CD4-positive, alpha-beta T cell (primary cell): Measurements from ENCODE around the gene GPC5. TPM values are rescaled to one million over a fixed set of nuclear protein-coding genes. Genes with fewer than 3 reads are reported as not detected.

Experiments used
- ATAC-seq: fragments of 200-7000 bp; cut with Tn5 transposase; one replicate; pipeline ENCODE4 v1.10.0; 2022; ENCODE audit warnings: mild to moderate bottlenecking; ENCODE audit not compliant: poor library complexity
- CTCF ChIA-PET: fragments of 350-600 bp; sonication (Branson Sonifier 250); formaldehyde crosslinking; loops from one replicate; lab custom pipeline; 2021; ENCODE audit warnings: antibody characterized with exemption, inconsistent platforms; lab: Charles Lee
- POLR2A ChIA-PET: fragments of 350-600 bp; sonication (Branson Sonifier 250); formaldehyde crosslinking; loops from one replicate; lab custom pipeline; 2021; ENCODE audit warnings: antibody characterized with exemption, inconsistent platforms; lab: Charles Lee
- DNase-seq, 14 experiments: peaks; one replicate each; pipeline ENCODE4 v3.0.0-alpha.2; 2013 to 2020; ENCODE audit warnings: mixed read lengths in 2 of 14
- H3K27ac ChIP-seq, 2 donors: one replicate each; pipeline versions ENCODE4 v1.5.1 to v1.7.0; 2013; ENCODE audit warnings: low read length in 2 of 2, low read depth in 1 of 2, mild to moderate bottlenecking in 1 of 2
- H3K27me3 ChIP-seq, 2 experiments: 1 replicate in 1 of 2; 2 replicates in 1 of 2; pipeline versions ENCODE4 v1.6.1 to v1.7.0; 2013; ENCODE audit warnings: low read length in 2 of 2, control low read depth in 1 of 2, mild to moderate bottlenecking in 1 of 2, moderate library complexity in 1 of 2; ENCODE audit not compliant: insufficient read depth in 2 of 2, control insufficient read depth in 1 of 2
- H3K36me3 ChIP-seq: one replicate; pipeline ENCODE4 v1.6.1; 2013; ENCODE audit warnings: low read length, control low read depth; ENCODE audit not compliant: insufficient read depth
- H3K4me1 ChIP-seq: one replicate; pipeline ENCODE4 v1.6.1; 2013; ENCODE audit warnings: low read length, control low read depth; ENCODE audit not compliant: insufficient read depth
- H3K4me3 ChIP-seq: one replicate; pipeline ENCODE4 v1.5.1; 2013; ENCODE audit warnings: mild to moderate bottlenecking, low read length, moderate library complexity
- H3K9me3 ChIP-seq, 2 experiments: 1 replicate in 1 of 2; 2 replicates in 1 of 2; pipeline versions ENCODE4 v1.6.1 to v1.7.0; 2013; ENCODE audit warnings: low read length in 2 of 2, mild to moderate bottlenecking in 2 of 2, control low read depth in 1 of 2, moderate library complexity in 1 of 2; ENCODE audit not compliant: control insufficient read depth in 1 of 2, insufficient read depth in 1 of 2
- H3K27ac Mint-ChIP-seq: one replicate; pipeline ENCODE4 v1.8.0; 2020; ENCODE audit warnings: mixed read lengths
- H3K27me3 Mint-ChIP-seq: one replicate; pipeline ENCODE4 v1.8.0; 2021; ENCODE audit warnings: mixed read lengths
- H3K36me3 Mint-ChIP-seq: one replicate; pipeline ENCODE4 v1.8.0; 2021; ENCODE audit warnings: low read depth, mixed read lengths
- H3K4me1 Mint-ChIP-seq: one replicate; pipeline ENCODE4 v1.8.0; 2021; ENCODE audit warnings: low read depth, mixed read lengths
- H3K4me3 Mint-ChIP-seq: one replicate; pipeline ENCODE4 v1.8.0; 2020; ENCODE audit warnings: mild to moderate bottlenecking, mixed read lengths
- H3K9me3 Mint-ChIP-seq: one replicate; pipeline ENCODE4 v1.8.0; 2020; ENCODE audit warnings: mixed read lengths
- intact Hi-C, 2 experiments: fragments of 100-400 bp; cut with DNase I in 1 of 2; cut with micrococcal nuclease in 1 of 2; formaldehyde crosslinking; loops; one replicate each; pipeline versions ENCODE4 v1.15.1 to v1.9.0; 2023 to 2025; cut with DNase I, micrococcal nuclease
- total RNA-seq, 174 experiments: library from RNA in 2 of 174; stranded (reverse) in 2 of 174; gene quantifications; one replicate each; pipeline ENCODE4 v1.2.3 and lab custom pipeline; 2021 to 2026
- TF ChIP-seq, protein P1 (sequence below): fragments of 200-600 bp; IDR thresholded peaks from one replicate; pipeline ENCODE4 v1.8.0; 2022; ENCODE audit warnings: antibody characterized with exemption, mild to moderate bottlenecking

The GPC5 gene
- total RNA-seq, 2 experiments from 2014 or later = not detected

DNA sequence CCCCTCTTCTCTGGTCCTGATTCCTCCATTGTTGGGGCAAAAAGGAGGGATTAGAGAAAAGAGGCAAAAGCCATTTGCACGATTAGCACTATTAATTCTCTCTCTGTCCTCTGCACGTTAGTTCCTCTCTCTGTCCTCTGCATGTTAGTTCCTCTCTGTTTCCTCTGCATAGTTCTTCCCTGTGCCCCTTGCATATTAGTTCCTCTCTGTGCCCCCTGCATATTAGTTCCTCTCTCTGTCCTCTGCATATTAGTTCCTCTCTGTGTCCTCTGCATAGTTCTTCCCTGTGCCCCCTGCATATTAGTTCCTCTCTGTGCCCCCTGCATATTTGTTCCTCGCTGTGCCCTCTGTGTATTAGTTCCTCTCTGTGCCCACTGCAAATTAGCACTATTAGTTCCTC lies 981.0 kb downstream of the GPC5 start:
- Mint-ChIP-seq H3K4me3 (no peak overlapping the region), H3K9me3 (peaks cover 5% of the 10 kb centered on the region), H3K4me1 (no peaks in the 10 kb centered on the region), H3K27ac (no peak overlapping the region), H3K27me3 (no peaks in the 10 kb centered on the region), H3K36me3 (no peaks in the 10 kb centered on the region)
- Histone ChIP-seq H3K4me1 (no peaks in the 10 kb centered on the region), H3K36me3 (no peaks in the 10 kb centered on the region), H3K9me3 (peaks cover 0 to 4% of the 10 kb centered on the region in 2 experiments), H3K4me3 (no peak overlapping the region), H3K27ac (no peak overlapping the region), H3K27me3 (no peaks in the 10 kb centered on the region)
- intact Hi-C loops = no loop called here
- POLR2A ChIA-PET = no interaction called here
- CTCF ChIA-PET = interaction anchor here (0.5 kb wide), 1 partner anchor 1611 kb away, joined by 3 read pairs; no protein-coding TSS in a partner anchor
- TF ChIP-seq, protein P1, sequence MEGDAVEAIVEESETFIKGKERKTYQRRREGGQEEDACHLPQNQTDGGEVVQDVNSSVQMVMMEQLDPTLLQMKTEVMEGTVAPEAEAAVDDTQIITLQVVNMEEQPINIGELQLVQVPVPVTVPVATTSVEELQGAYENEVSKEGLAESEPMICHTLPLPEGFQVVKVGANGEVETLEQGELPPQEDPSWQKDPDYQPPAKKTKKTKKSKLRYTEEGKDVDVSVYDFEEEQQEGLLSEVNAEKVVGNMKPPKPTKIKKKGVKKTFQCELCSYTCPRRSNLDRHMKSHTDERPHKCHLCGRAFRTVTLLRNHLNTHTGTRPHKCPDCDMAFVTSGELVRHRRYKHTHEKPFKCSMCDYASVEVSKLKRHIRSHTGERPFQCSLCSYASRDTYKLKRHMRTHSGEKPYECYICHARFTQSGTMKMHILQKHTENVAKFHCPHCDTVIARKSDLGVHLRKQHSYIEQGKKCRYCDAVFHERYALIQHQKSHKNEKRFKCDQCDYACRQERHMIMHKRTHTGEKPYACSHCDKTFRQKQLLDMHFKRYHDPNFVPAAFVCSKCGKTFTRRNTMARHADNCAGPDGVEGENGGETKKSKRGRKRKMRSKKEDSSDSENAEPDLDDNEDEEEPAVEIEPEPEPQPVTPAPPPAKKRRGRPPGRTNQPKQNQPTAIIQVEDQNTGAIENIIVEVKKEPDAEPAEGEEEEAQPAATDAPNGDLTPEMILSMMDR = no peak
- ATAC-seq (no peak), DNase-seq (no peak)

DNA sequence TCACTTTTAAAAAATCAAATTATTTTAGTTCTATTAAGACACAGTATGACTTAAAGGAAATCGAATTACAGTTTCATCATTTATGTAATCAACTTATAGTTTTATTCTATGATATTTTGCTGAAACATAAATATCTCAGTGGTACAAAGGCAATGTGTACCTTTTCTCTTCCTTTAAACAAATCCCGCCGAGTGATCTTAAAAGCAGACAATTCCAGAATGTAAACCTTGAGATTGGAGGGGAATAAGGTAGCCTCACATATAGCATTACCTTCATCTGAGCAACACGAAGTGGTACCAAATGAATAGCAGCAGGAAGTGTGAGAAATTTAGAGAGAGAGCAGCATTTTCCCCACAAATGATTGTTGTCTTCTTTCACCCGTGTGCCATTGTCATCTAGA lies 986.0 kb downstream of the GPC5 start:
- no peaks in the 10 kb centered on the region for H3K27me3 Mint-ChIP-seq
- CTCF ChIA-PET = no interaction called here
- no peak for DNase-seq
- Histone ChIP-seq H3K36me3 (no peaks in the 10 kb centered on the region), H3K4me1 (no peaks in the 10 kb centered on the region), H3K27me3 (no peaks in the 10 kb centered on the region), H3K4me3 (no peak overlapping the region), H3K9me3 (no peaks in the 10 kb centered on the region), H3K27ac (no peak overlapping the region)
- no peaks in the 10 kb centered on the region for H3K4me1 Mint-ChIP-seq
- no peak for ATAC-seq
- intact Hi-C loops = no loop called here
- no peaks in the 10 kb centered on the region for H3K36me3 Mint-ChIP-seq
- peaks cover 4% of the 10 kb centered on the region for H3K9me3 Mint-ChIP-seq
- no peak overlapping the region for H3K27ac Mint-ChIP-seq
- POLR2A ChIA-PET = no interaction called here
- TF ChIP-seq, protein P1 = no peak
- no peak overlapping the region for H3K4me3 Mint-ChIP-seq

DNA sequence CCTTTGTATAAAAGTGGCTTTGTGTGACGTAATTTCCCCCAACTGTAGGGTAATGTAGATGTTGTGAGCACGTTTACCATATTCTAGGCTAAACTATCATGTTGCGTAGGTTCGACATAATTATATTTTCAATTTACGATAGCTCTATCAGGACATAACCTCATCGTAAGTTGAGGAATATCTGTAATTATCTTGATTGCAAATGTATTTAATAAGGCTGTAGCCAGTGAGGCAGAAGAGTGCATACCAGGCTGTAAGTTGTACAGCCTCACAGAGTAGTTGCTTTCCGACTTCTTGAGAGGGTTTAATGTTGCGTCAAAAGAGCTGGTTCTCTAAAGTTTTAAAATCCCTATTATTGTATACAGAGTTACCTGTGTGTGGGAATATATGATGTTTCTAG lies 988.8 kb downstream of the GPC5 start:
- H3K36me3 ChIP-seq = no peaks in the 10 kb centered on the region
- H3K9me3 Mint-ChIP-seq = no peaks in the 10 kb centered on the region
- no peak overlapping the region for H3K4me3 ChIP-seq
- ATAC-seq = no peak
- H3K36me3 Mint-ChIP-seq = no peaks in the 10 kb centered on the region
- H3K27ac ChIP-seq = no peak overlapping the region
- TF ChIP-seq, protein P1 = no peak
- H3K27ac Mint-ChIP-seq = no peak overlapping the region
- CTCF ChIA-PET = interaction anchor here (1.2 kb wide), 1 partner anchor 12 kb away, joined by 3 read pairs; no protein-coding TSS in a partner anchor
- no peak for DNase-seq
- POLR2A ChIA-PET = no interaction called here
- H3K27me3 ChIP-seq = no peaks in the 10 kb centered on the region
- H3K27me3 Mint-ChIP-seq = no peaks in the 10 kb centered on the region
- no peaks in the 10 kb centered on the region for H3K4me1 ChIP-seq
- H3K4me3 Mint-ChIP-seq = no peak overlapping the region
- no peaks in the 10 kb centered on the region for H3K4me1 Mint-ChIP-seq
- H3K9me3 ChIP-seq = no peaks in the 10 kb centered on the region
- intact Hi-C loops = no loop called here
